GM19328 (cell line): ENCODE data around the gene DCAF5.

Source experiments
- ATAC-seq: cut with Tn5 transposase; IDR thresholded peaks from one replicate; pipeline ENCODE4 v1.9.1; 2021; ENCODE audit warnings: mild to moderate bottlenecking, moderate library complexity; ENCODE audit not compliant: unreplicated experiment

DCAF5 gene

GRCh38 chr14:69142101-69142500 is 10.8 kb downstream of the DCAF5 start:
- ATAC-seq, result no peak

- no peak for ATAC-seq
Measured at GRCh38 chr14:69141550-69141949, 11.4 kb downstream of the DCAF5 start.

DNA sequence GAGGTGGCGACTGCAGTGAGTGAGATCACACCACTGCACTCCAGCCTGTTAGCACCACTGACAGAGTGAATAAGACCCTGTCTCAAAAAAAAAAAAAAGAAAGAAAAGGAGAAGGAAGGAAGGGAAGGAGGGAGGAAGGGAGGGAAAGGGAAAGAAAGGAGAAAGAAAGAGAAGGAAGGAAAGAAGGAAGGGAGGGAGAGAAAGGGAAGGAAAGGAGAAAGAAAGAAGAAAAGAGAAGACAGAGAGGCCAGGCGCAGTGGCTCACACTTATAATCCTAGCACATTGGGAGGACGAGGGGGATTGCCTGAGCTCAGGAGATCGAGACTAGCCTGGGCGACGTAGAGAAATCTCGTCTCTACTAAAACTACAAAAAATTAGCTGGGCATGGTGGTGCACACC is 13.2 kb downstream of the DCAF5 start:
- no peak for ATAC-seq

GRCh38 chr14:69137843-69138535 is 14.9 kb downstream of the DCAF5 start:
- no peak for ATAC-seq

GRCh38 chr14:69137416-69137815 is 15.5 kb downstream of the DCAF5 start:
- no peak for ATAC-seq

GRCh38 chr14:69135133-69135532 is 17.8 kb downstream of the DCAF5 start:
- ATAC-seq, result no peak

DNA sequence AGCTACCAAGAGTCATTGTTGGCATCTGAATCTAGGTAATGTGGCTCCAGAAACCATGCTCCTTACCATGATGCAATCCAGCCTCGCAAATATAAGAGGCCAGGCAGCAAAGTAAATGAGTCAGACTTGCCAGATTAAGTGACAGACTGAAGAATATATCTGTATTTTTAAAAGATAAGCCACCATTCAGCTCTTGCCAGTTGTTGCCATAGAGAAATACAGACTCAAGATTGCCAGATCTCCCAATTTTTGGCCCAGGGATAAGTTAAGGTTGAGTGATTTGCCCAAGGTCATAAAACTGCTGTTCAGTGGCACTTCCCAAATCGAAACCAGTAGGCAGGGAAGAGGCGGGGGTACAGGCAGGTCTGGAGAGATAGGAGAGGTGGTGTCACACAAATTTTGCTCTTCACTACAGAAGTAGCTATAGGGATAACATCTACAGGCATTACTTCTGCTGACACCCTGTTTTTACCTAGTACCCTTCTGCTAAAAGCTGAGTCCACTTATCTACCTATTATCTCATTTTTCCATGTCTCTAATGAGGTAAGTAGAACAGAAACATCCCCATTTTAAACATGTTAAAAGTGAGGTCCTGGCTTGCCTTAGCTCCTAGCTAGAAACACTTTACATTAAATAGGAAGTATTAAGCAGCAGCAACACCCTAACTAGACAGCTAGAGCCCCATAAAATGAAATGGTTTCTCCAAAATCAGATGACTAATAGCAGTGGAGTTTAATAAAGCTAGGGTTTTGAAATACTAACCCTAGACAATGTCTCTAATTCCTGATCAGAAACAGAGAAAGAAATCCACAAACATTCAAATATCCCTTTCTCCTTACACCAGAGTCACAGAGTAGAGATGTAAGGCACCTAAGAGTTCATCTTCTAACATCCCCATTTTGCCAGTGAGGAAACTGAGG is 19.5 kb downstream of the DCAF5 start:
- no peak for ATAC-seq

GRCh38 chr14:69132513-69133181 is 20.3 kb downstream of the DCAF5 start:
- ATAC-seq, result no peak

- no peak for ATAC-seq
Measured at GRCh38 chr14:69131176-69131575, 21.7 kb downstream of the DCAF5 start.

DNA sequence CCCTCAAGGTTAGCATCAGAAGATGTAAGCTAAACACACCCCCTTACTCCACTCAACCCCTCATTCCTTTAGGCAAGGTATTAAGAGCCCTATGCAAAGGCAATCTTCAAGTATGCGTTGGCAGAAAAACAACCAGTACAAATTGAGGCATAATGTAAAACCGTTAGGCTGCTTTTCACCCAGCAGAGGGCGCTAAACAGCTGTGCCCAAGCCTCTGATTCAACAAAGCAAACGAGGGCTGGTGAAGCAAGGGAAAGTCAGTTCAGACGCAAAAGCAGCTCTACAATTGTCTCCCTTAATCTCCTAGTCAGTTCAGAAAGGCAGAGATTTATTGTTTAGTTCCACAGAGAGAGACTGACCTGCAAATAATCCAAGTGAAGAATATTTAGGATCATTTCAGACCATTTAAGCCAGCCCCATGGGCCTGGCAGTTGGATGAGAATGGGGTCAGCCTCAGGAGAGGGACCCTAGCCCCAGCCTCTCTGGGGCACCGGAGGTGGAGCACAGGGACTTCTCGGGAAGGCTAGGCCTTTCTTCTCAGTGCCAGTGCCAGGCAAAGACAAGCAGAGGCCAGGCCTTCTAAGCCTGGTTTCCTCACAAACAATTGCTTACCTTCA is 23.5 kb downstream of the DCAF5 start:
- ATAC-seq, result no peak

DNA sequence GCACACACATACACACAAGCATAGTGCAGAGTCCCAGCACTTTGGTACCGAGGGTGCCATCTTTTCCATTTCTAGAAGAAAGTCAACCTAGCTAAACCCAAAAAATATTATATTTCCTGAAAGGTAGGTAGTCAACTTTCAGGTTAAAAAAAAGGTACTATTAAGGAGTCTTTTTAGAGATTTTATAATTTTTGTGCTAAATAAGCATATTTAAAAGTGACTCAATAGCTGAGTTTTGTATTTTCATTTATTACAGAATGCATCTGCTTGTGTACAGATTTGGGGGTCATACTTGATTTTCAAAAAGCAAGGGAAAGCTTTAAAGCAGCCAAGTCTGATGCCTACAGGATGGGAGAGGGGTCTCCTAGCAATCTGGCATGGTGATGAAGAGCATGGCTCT is 34.6 kb downstream of the DCAF5 start:
- ATAC-seq, result no peak

DNA sequence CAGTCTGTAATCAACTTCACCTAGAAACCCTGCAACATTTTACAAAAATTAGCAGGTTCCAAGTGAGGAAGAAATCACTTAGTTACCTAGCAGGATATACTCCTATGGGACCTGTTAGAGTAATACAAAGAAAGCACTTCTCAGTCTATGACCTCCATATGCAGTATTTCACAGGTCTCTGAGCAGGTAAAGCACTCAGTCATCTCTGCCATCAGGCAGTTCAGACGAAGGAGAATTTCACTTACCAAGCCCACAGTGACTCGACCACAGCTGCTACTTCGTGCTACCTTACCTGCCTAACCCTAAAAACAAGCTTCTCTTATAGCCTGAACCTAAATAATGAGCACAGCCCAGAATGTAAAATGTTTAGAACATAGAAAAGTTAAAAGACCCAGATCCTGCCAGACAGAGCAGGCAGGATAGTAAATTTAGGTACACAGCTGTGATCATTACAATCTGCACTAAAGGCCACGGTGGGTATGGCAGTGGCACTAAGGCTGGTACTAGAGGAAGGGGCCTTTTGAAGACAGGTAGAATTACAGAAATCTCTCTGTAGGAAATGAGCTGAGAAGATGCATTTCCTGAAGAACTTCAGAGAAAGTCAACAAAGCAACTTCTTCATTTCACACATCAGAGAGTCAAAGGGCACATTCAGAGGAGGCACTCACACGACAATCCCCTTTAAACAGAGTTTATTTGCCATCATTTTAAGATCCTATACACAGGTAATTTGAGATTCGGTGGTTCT is 35.7 kb downstream of the DCAF5 start:
- no peak for ATAC-seq

GRCh38 chr14:69115407-69116185 is 37.3 kb downstream of the DCAF5 start:
- no peak for ATAC-seq

- ATAC-seq, result no peak
Measured at GRCh38 chr14:69114763-69115162, 38.2 kb downstream of the DCAF5 start.

DNA sequence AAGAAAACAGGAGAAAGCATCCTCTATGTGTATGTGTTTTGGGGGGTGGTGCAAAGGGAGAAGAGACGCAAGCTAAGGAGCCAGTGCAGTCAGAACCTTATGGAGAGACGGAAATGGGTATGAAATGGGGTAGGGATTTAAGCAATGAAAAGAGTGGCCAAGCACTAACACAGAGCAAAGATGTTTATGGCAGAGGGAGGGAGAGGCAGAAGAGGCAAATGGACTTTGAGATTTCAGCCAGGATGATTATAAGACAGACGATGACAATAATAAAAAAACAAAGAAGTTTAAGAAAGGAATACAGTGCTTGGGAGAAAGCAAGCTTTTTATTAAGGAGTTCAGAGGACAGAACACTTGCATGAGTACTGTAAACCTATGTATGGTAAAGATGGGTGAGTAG is 44.6 kb downstream of the DCAF5 start:
- no peak for ATAC-seq

GRCh38 chr14:69107407-69108003 is 45.4 kb downstream of the DCAF5 start:
- no peak for ATAC-seq

DNA sequence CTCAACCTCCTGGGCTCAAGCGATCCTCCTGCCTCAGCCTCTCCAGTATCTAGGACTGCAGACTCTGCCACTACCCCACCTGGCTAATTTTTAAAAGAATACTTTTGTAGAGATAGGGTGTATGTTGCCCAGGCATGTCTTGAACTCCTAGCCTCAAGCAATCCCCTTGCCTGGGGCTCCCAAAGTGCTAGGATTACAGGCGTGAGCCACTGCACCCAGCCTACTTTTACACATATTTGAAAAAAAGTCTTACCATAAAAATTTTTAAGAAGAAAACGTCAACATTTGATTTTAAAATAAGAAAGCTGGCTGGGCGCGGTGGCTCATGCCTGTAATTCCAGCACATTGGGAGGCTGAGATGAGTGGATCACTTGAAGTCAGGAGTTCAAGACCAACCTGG is 46.5 kb downstream of the DCAF5 start:
- no peak for ATAC-seq

- ATAC-seq, result no peak
Measured at GRCh38 chr14:69105326-69105725, 47.6 kb downstream of the DCAF5 start.

DNA sequence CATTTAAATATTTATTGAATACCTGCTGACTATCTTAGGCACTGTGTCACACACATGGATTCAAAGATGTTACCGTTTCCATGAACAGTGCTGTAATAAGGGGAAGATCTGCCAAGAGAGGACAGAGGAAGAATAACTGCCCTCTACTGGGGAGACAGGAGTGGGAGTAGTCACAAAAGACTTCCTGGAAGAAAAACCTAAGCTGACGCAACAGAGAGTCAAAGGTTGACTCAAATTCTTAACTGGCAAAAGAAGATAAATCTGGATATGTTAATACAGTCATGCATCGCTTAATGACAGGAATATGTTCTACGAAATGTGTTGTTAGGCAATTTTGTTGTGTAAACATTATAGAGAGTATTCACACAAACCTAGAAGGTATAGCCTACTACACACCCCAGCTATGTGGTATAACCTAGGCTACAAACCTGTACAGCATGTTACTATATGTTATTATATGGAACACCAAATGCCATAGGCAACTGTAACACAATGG is 51.5 kb downstream of the DCAF5 start:
- no peak for ATAC-seq
